GM18519 (cell line): ENCODE measurements around the gene GTSE1.
"Not testable (repeated sequence)": the region's sequence is repeated elsewhere in the genome, so short reads cannot be mapped to it uniquely, and the experiment has no call there.

Experiments used
- ATAC-seq: cut with Tn5 transposase; IDR thresholded peaks from one replicate; pipeline ENCODE4 v1.9.1; 2021; ENCODE audit warnings: mild to moderate bottlenecking, moderate library complexity; ENCODE audit not compliant: unreplicated experiment, low FRiP score

GTSE1 gene

GRCh38 chr22:46296257-46297150 lies at the start of gene GTSE1:
GTSE1 (plus strand) TSS chr22:46296870; CDS start chr22:46297401, 531 bp downstream.
- ATAC-seq, result peak; percentile 73

GRCh38 chr22:46247443-46247975 lies 49.2 kb upstream of the GTSE1 start:
- no peak for ATAC-seq

GRCh38 chr22:46250035-46250782 lies 46.5 kb upstream of the GTSE1 start, which contains the start of gene CDPF1:
CDPF1 (minus strand) TSS chr22:46250293; CDS start chr22:46248284, 2,009 bp downstream.
- peak; percentile 48 for ATAC-seq

GRCh38 chr22:46250783-46251125 lies 45.9 kb upstream of the GTSE1 start:
- ATAC-seq, result no peak

GRCh38 chr22:46251266-46251665 lies 45.4 kb upstream of the GTSE1 start:
- no peak for ATAC-seq

GRCh38 chr22:46251816-46252380 lies 44.8 kb upstream of the GTSE1 start:
- ATAC-seq, result no peak

- no peak for ATAC-seq
Measured at GRCh38 chr22:46256358-46256958, 40.2 kb upstream of the GTSE1 start.

GRCh38 chr22:46259374-46259773 lies 37.3 kb upstream of the GTSE1 start:
- no peak for ATAC-seq

GRCh38 chr22:46260038-46260437 lies 36.6 kb upstream of the GTSE1 start:
- ATAC-seq, result no peak

GRCh38 chr22:46262449-46263215 lies 34.0 kb upstream of the GTSE1 start:
- ATAC-seq, result no peak

- no peak for ATAC-seq
Measured at GRCh38 chr22:46263216-46263590, 33.5 kb upstream of the GTSE1 start, which contains the start of gene PKDREJ. PKDREJ (minus strand) TSS chr22:46263343; CDS start chr22:46263322, 21 bp downstream.

GRCh38 chr22:46264520-46264919 lies 32.1 kb upstream of the GTSE1 start:
- ATAC-seq, result not testable (repeated sequence)

- not testable (repeated sequence) for ATAC-seq
Measured at GRCh38 chr22:46265627-46266026, 31.0 kb upstream of the GTSE1 start.

GRCh38 chr22:46267431-46268279 lies 29.0 kb upstream of the GTSE1 start, which contains the start of gene TTC38:
TTC38 (plus strand) TSS chr22:46268008; CDS start chr22:46268040, 32 bp downstream.
- no peak for ATAC-seq

- ATAC-seq, result no peak
Measured at GRCh38 chr22:46269564-46269963, 27.1 kb upstream of the GTSE1 start.

- no peak for ATAC-seq
Measured at GRCh38 chr22:46272196-46272595, 24.5 kb upstream of the GTSE1 start.

- ATAC-seq, result no peak
Measured at GRCh38 chr22:46272762-46273431, 23.8 kb upstream of the GTSE1 start.
